ENCODE data around the gene CMTM2. TPM values are rescaled to one million over a fixed set of nuclear protein-coding genes. Genes with fewer than 3 reads are reported as not detected.
"Not testable (repeated sequence)": the region's sequence is repeated elsewhere in the genome, so short reads cannot be mapped to it uniquely, and the experiment has no call there.

Gene CMTM2
- polyA plus RNA-seq, 1 donor from 2014 or later: 0.25 TPM

DNA sequence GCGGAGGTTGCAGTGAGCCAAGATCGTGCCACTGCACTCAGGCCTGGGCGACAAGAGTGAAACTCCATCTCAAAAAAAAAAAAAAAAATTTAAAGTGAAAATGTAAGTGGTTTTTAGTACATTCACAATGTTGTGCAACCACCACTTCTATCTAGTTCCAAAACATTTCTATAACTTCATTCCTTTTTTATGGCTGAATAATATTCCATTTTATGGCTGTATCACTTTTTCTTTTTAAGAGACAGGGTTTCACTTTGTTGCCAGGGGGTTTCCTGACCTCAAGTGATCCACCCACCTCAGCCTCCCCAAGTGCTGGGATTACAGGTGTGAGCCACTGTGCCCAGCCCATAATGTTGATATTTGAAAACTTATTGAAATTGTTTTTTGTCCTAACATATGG, 13.6 kb downstream of the CMTM2 start:
- Histone ChIP-seq H3F3A (ENCODE audit: insufficient read depth, low read length, poor library complexity, severe bottlenecking) (no peaks in the 10 kb centered on the region), H3K79me2 (replicated peaks; ENCODE audit: insufficient read depth, low read length) (no peaks in the 10 kb centered on the region), H3K9me2 (ENCODE audit: insufficient read depth, low read length) (no peaks in the 10 kb centered on the region), H3K4me2 (ENCODE audit: low read length) (no peak overlapping the region), H3K27ac (ENCODE audit: low read length) (no peak overlapping the region), H4K20me1 (ENCODE audit: insufficient read depth) (no peaks in the 10 kb centered on the region), H2AFZ (ENCODE audit: low read depth, low read length) (no peak overlapping the region), H3K9me3 (ENCODE audit: low read length) (no peaks in the 10 kb centered on the region), H3K36me3 (ENCODE audit: insufficient read depth, low read length) (no peaks in the 10 kb centered on the region), H3K9ac (ENCODE audit: low read length) (no peak overlapping the region), H3K4me3 (ENCODE audit: low read length) (no peak overlapping the region), H3K27me3 (ENCODE audit: insufficient read depth, low read depth, low read length) (no peaks in the 10 kb centered on the region)
- TF ChIP-seq EP300 (conservative IDR thresholded peaks at IDR 0.05; ENCODE audit: poor library complexity, severe bottlenecking) (no peak), MXI1 (conservative IDR thresholded peaks at IDR 0.05; ENCODE audit: poor library complexity, severe bottlenecking) (no peak), TAF1 (IDR thresholded peaks at IDR 0.05; ENCODE audit: low read depth) (no peak), SMC3 (conservative IDR thresholded peaks at IDR 0.05; ENCODE audit: poor library complexity) (no peak), EZH2 (IDR thresholded peaks at IDR 0.05; ENCODE audit: borderline replicate concordance, insufficient read depth, low read length, poor library complexity, severe bottlenecking) (no peak), POLR2AphosphoS5 (IDR thresholded peaks at IDR 0.05) (no peak), RAD21 (conservative IDR thresholded peaks at IDR 0.05) (no peak)
- TF ChIP-seq, protein P1, sequence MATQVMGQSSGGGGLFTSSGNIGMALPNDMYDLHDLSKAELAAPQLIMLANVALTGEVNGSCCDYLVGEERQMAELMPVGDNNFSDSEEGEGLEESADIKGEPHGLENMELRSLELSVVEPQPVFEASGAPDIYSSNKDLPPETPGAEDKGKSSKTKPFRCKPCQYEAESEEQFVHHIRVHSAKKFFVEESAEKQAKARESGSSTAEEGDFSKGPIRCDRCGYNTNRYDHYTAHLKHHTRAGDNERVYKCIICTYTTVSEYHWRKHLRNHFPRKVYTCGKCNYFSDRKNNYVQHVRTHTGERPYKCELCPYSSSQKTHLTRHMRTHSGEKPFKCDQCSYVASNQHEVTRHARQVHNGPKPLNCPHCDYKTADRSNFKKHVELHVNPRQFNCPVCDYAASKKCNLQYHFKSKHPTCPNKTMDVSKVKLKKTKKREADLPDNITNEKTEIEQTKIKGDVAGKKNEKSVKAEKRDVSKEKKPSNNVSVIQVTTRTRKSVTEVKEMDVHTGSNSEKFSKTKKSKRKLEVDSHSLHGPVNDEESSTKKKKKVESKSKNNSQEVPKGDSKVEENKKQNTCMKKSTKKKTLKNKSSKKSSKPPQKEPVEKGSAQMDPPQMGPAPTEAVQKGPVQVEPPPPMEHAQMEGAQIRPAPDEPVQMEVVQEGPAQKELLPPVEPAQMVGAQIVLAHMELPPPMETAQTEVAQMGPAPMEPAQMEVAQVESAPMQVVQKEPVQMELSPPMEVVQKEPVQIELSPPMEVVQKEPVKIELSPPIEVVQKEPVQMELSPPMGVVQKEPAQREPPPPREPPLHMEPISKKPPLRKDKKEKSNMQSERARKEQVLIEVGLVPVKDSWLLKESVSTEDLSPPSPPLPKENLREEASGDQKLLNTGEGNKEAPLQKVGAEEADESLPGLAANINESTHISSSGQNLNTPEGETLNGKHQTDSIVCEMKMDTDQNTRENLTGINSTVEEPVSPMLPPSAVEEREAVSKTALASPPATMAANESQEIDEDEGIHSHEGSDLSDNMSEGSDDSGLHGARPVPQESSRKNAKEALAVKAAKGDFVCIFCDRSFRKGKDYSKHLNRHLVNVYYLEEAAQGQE (IDR thresholded peaks at IDR 0.05; ENCODE audit: borderline replicate concordance): no peak

DNA sequence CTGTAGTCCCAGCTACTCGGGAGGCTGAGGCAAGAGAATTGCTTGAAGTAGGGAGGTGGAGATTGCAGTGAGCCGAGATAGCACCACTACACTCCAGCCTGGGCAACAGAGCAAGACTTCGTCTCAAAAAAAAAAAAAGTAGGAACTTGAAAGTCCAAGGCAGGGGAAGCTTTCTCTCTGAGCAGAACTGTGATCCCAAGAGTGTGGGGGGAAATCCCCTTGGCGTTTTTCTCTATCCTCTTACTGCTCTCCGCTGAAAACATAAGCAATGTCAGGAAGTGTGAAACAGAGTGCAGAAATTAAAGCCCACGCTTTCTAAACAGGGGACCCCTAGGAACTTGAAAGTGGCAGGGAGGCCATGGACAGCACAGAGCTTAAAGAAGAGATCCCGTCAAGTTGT, 15.5 kb downstream of the CMTM2 start:
- Histone ChIP-seq H3K4me3 (ENCODE audit: low read length) (no peak overlapping the region), H3F3A (ENCODE audit: insufficient read depth, low read length, poor library complexity, severe bottlenecking) (no peaks in the 10 kb centered on the region), H3K27ac (ENCODE audit: low read length) (no peak overlapping the region), H3K9me3 (ENCODE audit: low read length) (no peaks in the 10 kb centered on the region), H3K79me2 (replicated peaks; ENCODE audit: insufficient read depth, low read length) (no peaks in the 10 kb centered on the region), H3K9me2 (ENCODE audit: insufficient read depth, low read length) (no peaks in the 10 kb centered on the region), H3K36me3 (ENCODE audit: insufficient read depth, low read length) (no peaks in the 10 kb centered on the region), H3K4me2 (ENCODE audit: low read length) (no peak overlapping the region), H3K27me3 (ENCODE audit: insufficient read depth, low read depth, low read length) (no peaks in the 10 kb centered on the region), H3K9ac (ENCODE audit: low read length) (no peak overlapping the region), H2AFZ (ENCODE audit: low read depth, low read length) (no peak overlapping the region), H4K20me1 (ENCODE audit: insufficient read depth) (no peaks in the 10 kb centered on the region)
- TF ChIP-seq SMC3 (conservative IDR thresholded peaks at IDR 0.05; ENCODE audit: poor library complexity) (no peak), POLR2AphosphoS5 (IDR thresholded peaks at IDR 0.05) (no peak), EP300 (conservative IDR thresholded peaks at IDR 0.05; ENCODE audit: poor library complexity, severe bottlenecking) (no peak), EZH2 (IDR thresholded peaks at IDR 0.05; ENCODE audit: borderline replicate concordance, insufficient read depth, low read length, poor library complexity, severe bottlenecking) (no peak), TAF1 (IDR thresholded peaks at IDR 0.05; ENCODE audit: low read depth) (no peak)
- TF ChIP-seq, protein P1 (IDR thresholded peaks at IDR 0.05; ENCODE audit: borderline replicate concordance): no peak
- TF ChIP-seq, protein P2, sequence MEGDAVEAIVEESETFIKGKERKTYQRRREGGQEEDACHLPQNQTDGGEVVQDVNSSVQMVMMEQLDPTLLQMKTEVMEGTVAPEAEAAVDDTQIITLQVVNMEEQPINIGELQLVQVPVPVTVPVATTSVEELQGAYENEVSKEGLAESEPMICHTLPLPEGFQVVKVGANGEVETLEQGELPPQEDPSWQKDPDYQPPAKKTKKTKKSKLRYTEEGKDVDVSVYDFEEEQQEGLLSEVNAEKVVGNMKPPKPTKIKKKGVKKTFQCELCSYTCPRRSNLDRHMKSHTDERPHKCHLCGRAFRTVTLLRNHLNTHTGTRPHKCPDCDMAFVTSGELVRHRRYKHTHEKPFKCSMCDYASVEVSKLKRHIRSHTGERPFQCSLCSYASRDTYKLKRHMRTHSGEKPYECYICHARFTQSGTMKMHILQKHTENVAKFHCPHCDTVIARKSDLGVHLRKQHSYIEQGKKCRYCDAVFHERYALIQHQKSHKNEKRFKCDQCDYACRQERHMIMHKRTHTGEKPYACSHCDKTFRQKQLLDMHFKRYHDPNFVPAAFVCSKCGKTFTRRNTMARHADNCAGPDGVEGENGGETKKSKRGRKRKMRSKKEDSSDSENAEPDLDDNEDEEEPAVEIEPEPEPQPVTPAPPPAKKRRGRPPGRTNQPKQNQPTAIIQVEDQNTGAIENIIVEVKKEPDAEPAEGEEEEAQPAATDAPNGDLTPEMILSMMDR (IDR thresholded peaks at IDR 0.05; ENCODE audit: poor library complexity, severe bottlenecking): no peak

DNA sequence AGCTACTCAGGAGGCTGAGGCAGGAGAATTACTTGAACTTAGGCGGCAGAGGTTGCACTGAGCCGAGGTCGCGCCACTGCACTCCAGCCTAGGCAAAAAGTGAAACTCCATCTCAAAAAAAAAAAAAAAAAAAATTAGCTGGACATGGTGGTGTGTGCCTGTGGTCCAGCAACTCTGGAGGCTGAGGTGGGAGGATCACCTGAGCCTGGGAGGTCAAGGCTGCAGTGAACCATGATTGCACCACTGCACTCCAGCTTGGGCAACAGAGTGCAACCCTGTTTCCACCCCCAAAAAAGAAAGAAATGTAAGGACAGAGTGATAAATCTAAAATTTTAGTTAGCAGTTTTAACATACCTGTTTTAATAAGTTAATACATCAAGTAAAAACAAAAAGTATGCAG, 17.3 kb downstream of the CMTM2 start:
- H3K36me3 ChIP-seq (ENCODE audit: insufficient read depth, low read length); H3K4me2 ChIP-seq (ENCODE audit: low read length); H3K4me3 ChIP-seq (ENCODE audit: low read length); H3K9me3 ChIP-seq (ENCODE audit: low read length); H3K79me2 ChIP-seq (replicated peaks; ENCODE audit: insufficient read depth, low read length); H3K27ac ChIP-seq (ENCODE audit: low read length); H2AFZ ChIP-seq (ENCODE audit: low read depth, low read length); H3K9me2 ChIP-seq (ENCODE audit: insufficient read depth, low read length); H3K27me3 ChIP-seq (ENCODE audit: insufficient read depth, low read depth, low read length); H3K9ac ChIP-seq (ENCODE audit: low read length); H3F3A ChIP-seq (ENCODE audit: insufficient read depth, low read length, poor library complexity, severe bottlenecking); H4K20me1 ChIP-seq (ENCODE audit: insufficient read depth): not testable (repeated sequence)
